Stimulated activated CD4-positive, alpha-beta T cell treated with anti-CD3 and anti-CD28 coated beads, Interleukin-2, amount 100 ng/mL, for 24 hours (primary cell): ENCODE data around the gene KCNMB4.

Source experiments
- DNase-seq, 2 donors: peaks; one replicate each; pipeline ENCODE4 v3.0.0-alpha.2; 2020

KCNMB4 gene, protein sequence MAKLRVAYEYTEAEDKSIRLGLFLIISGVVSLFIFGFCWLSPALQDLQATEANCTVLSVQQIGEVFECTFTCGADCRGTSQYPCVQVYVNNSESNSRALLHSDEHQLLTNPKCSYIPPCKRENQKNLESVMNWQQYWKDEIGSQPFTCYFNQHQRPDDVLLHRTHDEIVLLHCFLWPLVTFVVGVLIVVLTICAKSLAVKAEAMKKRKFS

DNA sequence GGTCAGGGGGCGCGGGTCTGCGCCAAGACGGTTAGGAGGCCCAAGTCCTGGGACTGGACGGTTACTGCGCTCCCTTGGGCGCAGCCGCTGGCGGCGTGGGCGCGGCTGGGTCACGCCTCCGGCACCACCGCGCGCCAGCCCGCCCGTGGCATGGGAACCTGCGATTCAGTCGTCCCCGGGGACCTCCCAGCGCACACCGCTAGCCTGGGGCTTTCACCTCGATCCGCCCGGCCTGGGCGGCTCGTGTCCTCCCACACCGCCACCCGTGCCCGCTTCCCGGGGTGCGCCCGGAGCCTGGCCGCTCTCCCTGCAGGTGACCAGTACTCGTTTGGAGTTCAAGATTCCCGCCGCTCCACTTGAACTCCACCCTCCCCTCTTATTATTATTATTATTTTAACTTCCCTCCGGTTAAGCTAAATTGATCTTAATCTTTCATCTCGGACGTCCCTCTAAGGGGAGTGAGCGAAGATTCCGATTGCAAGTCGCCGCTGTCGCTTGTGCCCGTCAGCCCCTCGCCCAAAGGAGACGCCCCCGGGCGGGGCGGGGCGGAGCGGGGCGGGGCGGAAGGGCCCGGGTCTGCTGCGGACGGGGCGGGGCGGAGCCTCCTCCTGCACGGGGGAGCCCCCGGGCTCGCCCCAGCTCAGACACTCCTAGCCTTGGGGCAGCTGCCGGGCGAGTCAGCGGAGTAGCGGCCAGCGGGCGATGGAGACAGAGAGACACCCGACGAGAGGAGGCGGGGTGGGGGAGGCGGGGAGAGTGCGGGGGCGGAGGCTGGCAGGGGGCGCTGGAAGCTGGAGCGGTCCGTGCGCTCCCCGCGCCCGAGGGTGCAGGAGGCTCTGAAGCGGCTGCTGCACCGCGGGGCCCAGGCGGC is at the start of gene KCNMB4:
Gene KCNMB4 (plus strand): TSS at position 643 of the 871 bp plus-strand sequence. CDS start 445 bp downstream, outside the sequence.
- peak; percentile 78 to 84 for DNase-seq

DNA sequence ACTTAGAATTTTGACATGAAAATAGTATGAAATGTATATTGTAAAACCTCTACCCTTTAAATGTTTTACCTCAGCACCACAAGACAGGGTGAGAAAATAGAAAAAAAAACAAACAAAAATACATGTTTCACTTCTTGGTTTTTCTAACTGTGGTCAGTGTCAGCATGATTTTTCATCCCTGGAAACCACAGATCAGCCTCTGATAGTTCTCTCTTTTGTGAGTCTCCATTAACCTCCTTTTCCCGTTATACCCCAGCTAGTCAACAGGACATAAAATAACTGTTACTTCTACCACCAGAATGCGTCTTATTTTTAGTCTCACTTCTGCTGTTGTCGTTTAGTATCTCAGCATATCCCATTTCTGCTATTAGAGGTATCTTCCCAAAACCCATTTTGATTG is 48.3 kb upstream of the KCNMB4 start:
- DNase-seq, result no peak

DNA sequence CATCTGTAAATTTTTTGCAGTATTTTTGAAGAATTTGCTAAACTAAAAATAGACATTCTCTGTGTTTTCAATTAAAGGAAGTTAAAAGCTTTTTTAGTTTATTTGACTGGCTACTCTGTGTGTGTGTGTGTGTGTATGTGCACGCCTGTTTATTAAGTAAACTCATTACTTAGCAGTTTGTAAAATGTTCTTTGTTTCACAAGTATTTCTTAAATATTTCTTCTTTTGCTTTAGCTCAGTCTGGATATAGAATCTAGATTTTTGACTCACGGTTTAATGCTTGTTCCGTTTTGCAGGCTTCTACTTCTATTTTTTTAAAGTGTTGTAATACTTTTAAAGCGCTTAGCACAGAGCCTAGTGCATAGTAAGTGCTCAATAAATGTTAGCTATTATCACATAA is 46.5 kb upstream of the KCNMB4 start:
- DNase-seq, result no peak

DNA sequence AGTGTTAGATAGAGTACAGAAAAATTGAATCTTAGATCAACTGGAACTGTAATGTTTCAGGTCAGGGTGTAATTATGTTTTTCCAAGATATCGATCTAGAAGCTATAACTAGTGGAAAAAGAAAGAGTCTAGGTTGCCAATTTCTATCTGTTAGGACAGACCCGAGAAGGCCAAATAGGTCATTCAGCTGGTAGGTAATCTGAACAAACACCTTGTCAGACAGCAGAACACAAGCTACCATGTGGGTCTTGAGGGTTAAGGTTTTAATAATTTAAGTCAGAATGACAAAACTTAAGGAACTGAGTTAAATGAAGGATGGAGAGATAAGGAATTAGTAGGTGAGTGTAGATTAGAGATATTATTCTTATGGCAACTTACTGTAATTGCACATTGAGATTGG is 44.9 kb upstream of the KCNMB4 start:
- DNase-seq, result no peak

DNA sequence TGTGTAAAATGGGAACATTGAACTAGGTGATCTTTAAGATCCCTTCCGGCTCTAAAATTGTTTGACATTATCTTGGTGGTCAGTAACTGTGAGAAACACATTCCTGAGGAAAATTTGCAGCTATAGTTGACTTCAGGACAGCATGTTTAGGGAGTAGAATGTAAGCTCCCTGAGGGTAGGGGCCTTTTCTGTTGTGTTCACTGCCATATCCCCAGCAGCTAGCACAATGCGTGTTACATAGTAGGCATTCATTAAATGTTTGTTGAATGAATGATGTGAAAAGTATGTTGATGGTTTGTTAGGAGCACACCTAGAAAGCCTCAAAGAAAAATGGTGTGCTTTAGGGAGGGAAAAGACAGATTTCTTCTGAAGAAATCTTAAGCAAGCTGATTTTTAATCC is 38.5 kb upstream of the KCNMB4 start:
- no peak for DNase-seq

DNA sequence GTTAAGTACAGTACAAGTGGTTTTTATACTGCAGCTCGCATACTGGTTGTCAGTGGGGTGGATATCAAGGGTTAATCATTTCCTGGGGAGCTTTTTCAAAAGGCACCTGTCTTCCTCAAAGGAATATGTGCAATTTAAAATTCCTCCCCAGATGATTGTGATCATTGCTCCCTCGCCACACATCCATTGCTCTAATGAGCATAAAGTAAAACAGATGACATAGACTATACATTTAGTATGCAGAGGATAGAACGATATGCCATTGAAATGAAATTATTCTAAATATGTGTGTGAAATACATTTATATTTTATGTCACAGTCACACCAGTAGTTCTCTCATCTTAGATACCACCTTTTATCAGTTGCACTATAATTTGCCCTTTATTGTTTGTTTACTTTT is 36.4 kb upstream of the KCNMB4 start:
- no peak for DNase-seq

DNA sequence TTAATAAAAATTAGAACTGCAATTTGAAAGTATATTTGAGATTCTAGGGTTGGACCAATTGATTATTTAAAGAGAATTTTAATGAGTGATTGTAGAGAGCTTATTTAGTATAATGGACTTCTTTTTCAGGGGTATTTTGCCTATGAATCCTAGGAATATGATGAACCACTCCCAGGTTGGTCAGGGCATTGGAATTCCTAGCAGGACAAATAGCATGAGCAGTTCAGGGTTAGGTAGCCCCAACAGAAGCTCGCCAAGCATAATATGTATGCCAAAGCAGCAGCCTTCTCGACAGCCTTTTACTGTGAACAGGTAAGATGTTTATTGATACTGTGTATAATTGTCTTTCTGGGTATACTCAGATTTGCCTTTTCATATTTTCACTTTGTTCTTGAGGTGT is 35.9 kb upstream of the KCNMB4 start:
- no peak for DNase-seq

DNA sequence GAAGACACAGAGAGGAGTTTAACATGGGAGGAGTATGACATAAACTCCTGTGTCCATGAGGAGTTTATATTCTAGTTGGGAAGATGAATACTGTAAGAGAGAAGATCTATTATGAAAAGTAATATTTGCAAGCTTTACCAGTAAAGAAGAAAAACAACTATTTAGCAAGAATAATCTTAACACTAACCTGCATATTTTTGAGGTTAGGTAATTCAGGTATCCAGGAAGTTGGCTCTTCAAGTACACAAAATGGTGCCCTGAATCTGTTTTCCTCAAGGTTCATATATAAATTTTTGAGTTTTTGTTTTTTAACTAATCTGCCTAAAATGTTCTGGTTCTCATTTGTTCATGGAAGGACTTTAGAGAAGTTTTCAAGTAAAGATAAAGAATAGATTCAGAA is 33.9 kb upstream of the KCNMB4 start:
- DNase-seq, result no peak

DNA sequence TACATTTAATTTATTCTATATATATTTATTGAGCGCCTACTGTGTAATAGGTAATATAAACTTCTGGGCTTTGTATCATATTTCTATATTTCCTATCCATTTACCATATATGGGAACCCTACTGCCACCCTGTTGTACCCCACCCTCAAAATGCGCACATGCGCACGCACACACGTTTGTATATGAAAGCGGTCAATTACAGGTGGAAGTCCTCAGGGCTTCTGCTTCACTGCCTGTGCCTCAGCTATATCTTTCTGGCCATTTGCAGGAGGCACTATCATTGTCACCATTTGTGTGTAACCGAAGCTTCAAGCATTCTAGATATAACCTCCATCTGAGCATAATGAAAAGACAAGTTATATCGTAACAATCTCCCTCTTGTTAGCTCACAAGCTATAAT is 31.3 kb upstream of the KCNMB4 start:
- DNase-seq, result no peak

DNA sequence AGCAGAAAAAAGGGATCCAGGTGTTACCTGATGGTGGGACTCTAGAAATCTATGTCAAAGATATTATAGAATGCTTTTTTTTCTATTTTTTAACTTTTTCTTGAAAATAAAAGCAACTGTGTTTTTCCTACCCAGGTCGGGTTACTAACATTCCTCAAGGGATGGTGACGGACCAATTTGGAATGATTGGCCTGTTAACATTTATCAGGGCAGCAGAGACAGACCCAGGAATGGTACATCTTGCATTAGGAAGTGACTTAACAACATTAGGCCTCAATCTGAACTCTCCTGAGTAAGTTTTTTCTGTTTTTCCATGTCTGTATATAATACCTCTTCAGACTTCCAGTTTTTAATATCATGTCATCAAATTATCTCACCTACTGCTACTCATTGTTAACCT is 27.6 kb upstream of the KCNMB4 start:
- no peak for DNase-seq

DNA sequence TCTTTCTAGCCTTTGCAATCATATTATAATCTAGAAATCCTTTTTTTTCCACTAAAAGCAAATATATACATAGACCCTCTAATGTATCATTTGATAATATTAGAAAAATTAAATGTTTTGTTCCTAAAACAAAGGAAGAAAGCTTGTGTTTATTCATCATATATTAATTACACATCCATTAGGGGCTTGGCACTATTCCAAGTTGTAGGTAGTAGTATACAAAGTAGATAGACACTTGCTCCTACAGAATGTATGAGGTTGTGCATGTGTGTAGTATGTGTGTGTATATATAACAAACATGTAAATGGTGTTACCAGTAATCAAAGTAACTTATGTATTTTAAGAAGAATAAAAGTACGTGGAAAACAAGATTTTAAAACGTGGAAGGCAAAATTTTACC is 15.0 kb upstream of the KCNMB4 start:
- DNase-seq, result no peak

DNA sequence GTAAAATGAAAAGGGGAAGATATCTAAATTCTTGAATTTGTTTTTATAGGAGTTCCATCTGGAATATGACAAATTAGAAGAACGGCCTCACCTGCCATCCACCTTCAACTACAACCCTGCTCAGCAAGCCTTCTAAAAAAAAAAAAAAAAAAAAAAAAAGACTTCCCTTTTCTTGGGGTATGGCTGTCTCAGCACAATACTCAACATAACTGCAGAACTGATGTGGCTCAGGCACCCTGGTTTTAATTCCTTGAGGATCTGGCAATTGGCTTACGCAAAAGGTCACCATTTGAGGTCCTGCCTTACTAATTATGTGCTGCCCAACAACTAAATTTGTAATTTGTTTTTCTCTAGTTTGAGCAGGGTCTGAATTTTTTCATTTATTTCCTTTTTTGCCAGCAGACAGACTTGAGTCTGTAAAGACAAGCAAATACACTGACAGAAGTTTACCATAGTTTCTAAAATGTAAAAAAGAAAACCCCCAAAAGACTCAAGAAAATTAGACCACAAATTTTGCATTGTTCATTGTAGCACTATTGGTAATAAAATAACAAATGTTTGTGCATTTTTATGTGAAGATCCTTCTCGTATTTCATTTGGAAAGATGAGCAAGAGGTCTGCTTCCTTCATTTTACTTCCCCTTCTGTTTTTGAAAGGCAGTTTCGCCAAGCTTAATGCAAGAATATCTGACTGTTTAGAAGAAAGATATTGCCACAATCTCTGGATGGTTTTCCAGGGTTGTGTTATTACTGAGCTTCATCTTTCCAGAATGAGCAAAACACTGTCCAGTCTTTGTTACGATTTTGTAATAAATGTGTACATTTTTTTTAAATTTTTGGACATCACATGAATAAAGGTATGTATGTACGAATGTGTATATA is 12.1 kb upstream of the KCNMB4 start:
- no peak for DNase-seq

DNA sequence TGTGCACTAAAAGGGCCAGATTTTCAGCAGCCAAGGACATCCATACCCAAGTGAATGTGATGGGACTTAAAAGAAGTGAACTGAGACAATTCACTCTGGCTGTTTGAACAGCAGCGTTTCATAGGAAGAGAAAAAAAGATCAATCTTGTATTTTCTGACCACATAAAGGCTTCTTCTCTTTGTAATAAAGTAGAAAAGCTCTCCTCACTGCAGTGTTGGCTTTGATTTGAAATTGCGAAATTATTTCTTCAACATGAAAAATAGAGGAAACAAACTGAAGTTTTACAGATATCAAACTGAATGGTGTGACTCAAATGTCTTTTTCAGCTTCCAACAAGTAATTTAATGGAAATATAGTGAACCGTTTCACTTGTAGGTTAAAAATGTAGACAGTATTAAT is 11.3 kb upstream of the KCNMB4 start:
- no peak for DNase-seq

DNA sequence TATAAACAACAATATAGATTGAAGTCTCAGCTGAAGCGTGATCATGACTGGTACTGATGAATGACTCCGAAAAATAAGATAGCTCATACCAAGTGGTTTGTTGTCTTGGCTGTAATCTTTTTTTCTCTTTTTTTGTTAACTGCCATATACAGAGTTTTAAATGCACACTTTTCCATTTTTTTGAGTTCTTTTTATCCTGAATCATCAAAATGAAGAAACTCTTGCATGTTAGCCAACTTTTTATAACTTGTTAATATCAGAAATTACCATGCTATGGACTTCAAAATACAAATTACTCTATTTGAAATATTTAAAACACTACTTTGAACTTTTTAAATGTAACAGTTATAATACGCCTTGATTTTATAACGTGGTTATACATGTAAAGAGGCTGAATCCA is 10.1 kb upstream of the KCNMB4 start:
- DNase-seq, result no peak

DNA sequence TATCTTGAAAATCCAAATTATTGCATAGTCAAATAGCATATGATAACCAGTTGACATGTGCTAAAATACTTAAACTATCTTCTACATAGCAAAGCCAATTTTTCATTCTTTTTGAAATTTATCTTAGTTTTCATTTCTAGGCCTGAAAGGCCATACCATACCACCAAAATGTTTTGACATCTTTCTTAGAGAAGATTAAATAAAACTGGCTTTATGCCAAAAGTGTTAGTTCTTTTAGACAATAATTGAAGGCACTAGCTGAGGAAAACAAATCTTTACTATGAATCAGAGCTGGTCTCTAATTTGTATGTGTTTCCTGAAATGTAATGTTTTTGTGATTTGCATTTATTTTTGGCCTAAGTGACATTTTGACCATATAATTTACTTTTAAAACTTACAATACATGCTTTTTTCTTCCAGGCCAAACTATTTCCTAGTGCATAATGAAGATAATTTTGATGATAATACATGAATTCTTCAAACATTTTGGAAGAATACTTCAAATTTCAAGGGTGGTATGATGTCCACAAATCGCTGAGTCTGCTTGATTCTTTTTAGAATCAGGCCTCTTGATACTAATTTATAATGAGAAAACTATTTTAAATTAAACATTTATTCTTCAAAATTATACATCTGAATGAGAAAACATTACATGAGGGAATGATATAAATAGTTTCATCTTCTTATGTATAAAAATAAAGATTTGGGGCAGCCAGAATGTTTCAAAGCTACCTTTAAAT is 6.5 kb upstream of the KCNMB4 start:
- no peak for DNase-seq

DNA sequence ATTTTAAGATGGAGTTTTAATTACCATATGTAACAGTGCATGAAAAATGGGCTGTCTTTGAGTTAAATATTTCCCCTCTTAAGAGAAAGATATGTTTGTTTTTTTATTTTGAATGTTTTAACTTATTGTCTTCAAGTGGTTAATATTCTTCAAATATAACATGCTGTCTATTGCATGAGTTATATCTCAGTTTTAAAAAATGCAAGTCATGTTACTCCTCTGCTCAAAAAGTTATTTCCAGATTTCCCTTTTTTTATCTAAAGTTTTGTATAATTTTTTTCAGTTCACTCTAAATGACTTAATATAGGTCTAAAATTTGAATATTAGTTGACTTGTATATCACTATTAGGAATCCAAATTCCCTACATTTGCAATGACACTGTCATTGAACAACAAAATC is 5.9 kb upstream of the KCNMB4 start:
- no peak for DNase-seq

DNA sequence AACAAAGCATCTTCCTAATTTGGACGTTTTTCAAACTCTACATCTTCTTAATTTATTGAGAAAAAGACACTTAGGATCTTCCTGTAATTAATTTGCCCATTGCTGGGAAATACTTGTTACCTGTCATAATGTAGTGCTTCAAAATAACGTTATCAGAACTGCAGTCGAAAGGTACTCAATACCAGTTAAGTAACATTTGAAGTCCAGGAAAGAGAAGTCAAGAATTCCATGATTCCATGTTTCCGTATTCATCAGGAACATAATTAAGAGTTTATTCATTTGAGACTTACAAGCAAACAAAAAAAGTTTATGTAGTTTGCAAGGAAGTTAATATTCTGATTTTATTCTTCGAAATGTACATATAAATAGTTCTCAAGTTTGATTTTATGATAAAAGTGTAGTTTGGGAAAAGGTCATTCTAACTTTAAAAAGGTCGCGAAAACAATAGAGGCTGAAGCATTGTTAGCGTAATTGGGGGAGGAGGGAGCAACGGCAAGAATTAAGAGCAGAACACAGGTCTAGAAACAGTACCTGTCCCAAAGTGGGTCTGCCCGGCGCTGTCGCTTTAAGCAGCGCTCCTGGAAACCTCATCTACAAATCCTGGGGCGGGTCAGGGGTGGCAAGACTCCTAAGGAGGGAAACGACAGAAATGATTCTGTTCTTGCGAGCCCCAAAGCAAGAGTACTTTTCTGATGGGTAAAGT is 1.2 kb upstream of the KCNMB4 start:
- DNase-seq, result no peak

DNA sequence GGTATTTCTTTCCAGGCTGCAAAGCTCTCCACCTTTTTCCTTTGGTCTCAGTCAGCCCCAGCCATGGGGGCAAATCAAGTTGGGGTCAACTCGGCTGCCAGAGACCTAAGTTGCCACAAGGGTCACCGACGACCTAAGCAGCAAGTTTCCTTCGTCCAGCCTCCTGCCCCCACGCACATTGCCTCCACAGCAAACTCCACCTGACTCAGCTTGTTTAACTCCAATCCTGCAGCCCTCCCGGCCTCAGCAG is 767 bp upstream of the KCNMB4 start:
- DNase-seq, result peak in 1 of 2 donors; percentile 18

DNA sequence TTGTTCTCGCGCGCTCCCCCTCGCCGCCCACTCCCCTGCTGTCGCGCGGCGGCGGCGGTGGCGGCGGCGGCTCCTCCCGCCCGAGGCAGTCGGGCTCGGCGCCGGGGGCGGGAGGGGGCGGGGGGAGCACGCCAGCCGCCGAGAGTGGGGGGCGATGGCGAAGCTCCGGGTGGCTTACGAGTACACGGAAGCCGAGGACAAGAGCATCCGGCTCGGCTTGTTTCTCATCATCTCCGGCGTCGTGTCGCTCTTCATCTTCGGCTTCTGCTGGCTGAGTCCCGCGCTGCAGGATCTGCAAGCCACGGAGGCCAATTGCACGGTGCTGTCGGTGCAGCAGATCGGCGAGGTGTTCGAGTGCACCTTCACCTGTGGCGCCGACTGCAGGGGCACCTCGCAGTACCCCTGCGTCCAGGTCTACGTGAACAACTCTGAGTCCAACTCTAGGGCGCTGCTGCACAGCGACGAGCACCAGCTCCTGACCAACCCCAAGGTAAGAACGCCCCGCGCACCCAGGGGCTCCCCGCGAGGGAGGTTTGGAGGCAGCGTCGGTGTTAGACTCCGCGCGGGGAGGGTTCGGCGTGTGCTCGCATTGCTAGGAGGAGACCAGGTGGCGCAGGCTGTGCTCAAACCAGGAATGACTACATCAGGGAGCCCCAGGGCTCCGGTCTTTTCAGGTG is 629 bp downstream of the KCNMB4 start:
- peak; percentile 53 to 55 for DNase-seq

DNA sequence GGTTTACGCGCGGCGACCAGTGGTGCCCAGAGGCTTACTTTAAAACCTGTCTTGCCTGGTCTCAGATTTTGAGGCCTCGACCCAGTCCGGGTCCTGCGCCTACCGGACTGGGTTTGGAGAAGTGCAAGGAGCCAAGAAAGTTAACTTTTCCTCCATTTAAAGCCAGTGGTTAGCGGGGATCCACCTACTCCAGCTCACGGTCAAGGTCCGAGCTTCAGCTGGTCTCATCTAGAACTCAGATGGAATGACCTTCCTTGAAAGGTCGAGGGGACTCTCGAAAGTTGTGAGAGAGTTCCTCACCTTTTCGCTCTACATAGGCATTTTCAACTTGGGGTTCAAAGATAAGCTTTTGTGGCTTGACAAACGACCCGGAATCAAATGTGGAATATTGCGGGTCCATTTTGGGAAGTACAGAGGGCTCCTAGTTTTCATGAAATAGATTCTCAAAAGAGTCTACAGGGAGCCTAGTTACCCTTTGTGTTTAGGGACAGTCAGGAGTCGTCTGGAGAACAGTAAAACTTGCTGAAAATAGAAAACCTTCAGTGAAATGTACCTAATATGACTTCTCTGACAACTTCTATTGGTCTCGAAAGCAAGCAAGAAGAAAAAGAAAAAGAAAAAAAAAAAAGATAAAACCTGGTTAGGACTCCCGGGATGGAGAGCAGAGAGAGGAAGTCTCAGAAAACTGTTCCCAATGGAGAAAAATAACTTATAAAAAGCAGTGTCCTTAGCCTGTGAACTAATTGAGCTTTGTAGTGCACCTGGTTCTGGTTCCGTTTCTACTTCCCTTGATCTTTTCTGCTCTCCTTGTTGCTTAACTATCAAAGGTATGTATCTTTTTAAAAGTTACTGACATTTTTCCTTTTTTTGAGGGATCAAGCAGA is 1.4 kb downstream of the KCNMB4 start:
- DNase-seq, result no peak

DNA sequence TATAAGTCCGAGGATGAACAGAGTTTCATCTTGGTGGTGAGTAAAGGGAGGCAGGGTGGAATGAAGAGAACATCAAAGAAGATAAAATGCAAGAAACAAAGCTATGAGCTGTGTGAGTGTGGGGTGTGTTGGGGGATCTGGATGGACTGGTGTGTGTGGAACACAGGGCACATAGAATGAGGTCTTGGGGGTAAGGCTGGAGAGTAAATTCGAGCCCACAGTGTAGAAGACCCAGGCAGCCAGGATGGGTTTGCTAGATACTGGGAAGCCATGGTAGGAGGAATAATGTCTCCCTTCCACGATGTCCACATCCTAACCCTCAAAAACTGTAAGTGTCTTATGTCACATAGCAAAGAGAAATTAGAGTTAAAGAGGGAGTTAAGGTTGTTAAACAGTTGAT is 6.8 kb downstream of the KCNMB4 start:
- no peak for DNase-seq
